Stimulated activated naive CD4-positive, alpha-beta T cell (primary cell): ENCODE data around the gene NR1H2.
A peak's percentile ranks its signal among the peaks of the same experiment; 100 is the strongest.

ENCODE experiments used
- DNase-seq, 6 experiments: peaks; one replicate each; lab custom pipeline; 2025; lab: John Stamatoyannopoulos, UW

NR1H2 gene

DNA sequence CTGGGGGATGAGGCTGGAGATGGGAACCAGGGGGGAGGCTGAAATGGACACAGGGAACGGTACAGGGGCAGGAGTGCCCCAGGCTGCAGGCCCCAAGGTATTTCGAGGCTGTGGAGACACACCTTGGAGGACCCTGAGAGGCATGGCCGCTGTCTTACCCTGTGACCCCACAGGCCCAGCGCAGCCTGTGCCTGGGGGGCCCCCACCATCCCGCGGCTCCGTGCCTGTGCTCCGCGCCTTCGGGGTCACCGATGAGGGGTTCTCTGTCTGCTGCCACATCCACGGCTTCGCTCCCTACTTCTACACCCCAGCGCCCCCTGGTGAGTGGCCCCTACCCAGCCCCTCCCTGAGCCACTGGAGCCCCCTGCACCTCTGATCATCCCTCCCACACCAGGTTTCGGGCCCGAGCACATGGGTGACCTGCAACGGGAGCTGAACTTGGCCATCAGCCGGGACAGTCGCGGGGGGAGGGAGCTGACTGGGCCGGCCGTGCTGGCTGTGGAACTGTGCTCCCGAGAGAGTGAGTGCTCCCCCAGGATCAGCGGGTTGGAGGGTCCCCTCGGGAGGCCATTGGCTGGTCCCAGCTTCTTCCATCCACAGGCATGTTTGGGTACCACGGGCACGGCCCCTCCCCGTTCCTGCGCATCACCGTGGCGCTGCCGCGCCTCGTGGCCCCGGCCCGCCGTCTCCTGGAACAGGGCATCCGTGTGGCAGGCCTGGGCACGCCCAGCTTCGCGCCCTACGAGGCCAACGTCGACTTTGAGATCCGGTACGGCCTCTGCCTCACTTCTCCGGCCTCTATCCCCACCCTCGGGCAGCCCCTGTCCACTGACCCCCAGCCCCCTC, 25.6 kb downstream of the NR1H2 start:
- DNase-seq = no peak

DNA sequence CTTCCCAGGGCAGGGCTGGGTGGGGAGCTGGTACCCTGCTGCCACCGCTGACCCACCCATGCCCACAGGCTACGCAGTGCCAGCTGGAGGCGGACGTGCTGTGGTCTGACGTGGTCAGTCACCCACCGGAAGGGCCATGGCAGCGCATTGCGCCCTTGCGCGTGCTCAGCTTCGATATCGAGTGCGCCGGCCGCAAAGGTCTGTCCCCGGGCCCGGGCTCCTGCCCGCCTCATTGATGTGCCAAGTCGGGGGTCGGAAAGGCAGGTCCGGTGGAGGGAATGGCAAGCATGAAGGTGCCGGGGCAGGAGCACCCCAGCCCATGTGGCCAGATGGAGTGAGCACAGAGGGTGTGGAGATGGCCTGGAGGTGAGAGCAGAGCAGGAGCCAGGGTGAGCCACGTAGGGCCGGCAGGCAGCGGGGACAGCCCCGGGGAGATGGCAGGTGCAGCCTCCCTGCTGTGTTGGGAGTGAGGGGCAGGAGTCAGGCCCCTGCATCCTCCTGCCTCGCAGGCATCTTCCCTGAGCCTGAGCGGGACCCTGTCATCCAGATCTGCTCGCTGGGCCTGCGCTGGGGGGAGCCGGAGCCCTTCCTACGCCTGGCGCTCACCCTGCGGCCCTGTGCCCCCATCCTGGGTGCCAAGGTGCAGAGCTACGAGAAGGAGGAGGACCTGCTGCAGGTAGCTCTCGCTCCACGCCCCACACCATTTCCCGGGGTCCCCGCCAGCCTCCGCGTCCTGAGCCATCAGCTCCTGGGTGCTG, 26.5 kb downstream of the NR1H2 start:
- DNase-seq = no peak

DNA sequence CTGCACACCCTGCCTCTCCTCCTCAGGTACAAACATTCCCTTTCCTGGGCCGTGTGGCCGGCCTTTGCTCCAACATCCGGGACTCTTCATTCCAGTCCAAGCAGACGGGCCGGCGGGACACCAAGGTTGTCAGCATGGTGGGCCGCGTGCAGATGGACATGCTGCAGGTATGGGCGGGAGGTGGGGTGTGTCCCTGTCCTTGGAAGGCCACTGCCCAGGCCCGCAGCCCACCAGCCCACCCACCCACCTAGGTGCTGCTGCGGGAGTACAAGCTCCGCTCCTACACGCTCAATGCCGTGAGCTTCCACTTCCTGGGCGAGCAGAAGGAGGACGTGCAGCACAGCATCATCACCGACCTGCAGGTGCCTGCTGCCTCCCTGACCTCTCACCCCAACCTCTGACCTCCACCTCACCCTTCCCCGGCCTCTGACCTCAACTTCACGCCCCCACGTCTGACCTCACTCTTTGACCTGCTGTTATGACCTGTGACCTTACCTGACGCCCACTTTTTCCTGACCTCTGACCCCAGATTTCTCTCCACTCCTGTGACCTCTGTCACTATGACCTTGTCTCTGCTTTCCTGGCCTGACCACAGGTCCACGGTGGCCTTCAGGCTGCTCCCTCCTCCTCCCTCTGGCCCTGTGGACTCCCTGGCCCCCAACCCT, 30.0 kb downstream of the NR1H2 start:
- no peak for DNase-seq

- no peak for DNase-seq
These were observed 30.6 kb downstream of the NR1H2 start for GRCh38 chr19:50406829-50407228.

- DNase-seq = no peak
These were observed 33.1 kb downstream of the NR1H2 start for GRCh38 chr19:50409347-50409746.

GRCh38 chr19:50410109-50410508, 33.9 kb downstream of the NR1H2 start:
- DNase-seq = no peak

GRCh38 chr19:50412419-50412818, 36.2 kb downstream of the NR1H2 start:
- DNase-seq = no peak

- DNase-seq = no peak
These were observed 36.8 kb downstream of the NR1H2 start for GRCh38 chr19:50413096-50413495.

DNA sequence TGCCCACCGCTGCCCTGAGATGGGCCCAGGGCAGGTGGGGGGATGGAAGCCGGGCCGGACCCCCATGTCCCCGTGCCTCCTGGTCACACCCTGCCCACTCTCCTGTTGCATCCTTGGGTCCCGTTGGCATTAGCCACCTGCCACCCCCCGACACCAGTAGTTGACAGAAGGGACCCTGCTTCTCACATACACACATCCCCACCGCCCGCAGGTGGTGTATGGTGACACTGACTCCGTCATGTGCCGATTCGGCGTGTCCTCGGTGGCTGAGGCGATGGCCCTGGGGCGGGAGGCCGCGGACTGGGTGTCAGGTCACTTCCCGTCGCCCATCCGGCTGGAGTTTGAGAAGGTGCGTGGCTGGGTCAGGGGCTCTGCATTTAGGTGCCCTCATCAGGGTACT, 37.3 kb downstream of the NR1H2 start:
- DNase-seq = no peak

GRCh38 chr19:50414864-50415660, 38.8 kb downstream of the NR1H2 start:
- peak; percentile 22 to 61 (median 58) for DNase-seq

DNA sequence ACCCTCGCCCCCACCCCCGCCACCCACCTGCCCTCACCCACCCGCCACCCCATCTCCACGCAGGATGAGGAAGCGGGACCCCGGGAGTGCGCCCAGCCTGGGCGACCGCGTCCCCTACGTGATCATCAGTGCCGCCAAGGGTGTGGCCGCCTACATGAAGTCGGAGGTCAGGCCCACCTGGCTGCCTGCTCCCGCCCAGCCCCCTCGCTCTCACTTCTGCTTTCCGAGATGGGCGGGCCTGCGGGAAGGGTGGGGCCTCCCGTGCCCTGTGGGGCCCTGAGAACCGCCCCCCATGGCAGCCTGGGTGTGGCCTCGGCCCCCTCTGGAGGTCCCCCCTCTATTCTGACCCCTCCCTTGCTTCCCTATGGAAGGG, 39.4 kb downstream of the NR1H2 start:
- no peak for DNase-seq

DNA sequence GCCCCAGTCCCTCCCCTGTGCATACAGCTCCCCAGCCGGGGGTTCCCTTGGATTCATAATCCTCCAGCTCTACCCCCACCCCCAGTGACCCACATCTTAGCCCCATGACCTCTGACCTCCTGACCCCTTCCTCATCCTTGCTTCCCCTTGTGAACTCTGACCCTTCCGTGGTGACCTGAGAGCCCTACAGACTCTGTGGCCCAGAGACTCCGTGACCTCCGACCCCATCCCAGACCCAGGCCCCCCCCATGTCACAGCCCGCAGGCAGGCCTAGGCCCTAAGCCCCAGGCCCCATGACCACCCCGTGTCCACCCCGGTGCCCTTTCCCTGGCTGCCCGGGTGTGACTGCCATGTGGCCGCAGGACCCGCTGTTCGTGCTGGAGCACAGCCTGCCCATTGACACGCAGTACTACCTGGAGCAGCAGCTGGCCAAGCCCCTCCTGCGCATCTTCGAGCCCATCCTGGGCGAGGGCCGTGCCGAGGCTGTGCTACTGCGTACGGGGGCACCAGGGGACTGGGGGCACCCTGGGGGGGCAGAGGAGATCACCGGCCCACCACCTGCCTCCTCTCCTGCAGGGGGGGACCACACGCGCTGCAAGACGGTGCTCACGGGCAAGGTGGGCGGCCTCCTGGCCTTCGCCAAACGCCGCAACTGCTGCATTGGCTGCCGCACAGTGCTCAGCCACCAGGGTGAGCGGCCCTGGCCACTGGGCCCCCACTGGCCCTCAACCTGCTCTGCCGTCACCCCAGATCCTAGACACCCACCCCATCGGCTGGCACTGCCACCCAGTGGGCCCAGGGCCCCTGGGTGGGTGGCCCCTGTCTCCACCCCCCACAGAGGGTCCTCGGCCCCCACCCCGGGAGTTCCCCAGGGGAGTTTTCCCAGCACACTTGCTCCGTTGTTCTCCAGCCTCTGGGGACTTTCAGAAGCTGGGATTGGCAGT, 40.0 kb downstream of the NR1H2 start:
- DNase-seq = no peak

DNA sequence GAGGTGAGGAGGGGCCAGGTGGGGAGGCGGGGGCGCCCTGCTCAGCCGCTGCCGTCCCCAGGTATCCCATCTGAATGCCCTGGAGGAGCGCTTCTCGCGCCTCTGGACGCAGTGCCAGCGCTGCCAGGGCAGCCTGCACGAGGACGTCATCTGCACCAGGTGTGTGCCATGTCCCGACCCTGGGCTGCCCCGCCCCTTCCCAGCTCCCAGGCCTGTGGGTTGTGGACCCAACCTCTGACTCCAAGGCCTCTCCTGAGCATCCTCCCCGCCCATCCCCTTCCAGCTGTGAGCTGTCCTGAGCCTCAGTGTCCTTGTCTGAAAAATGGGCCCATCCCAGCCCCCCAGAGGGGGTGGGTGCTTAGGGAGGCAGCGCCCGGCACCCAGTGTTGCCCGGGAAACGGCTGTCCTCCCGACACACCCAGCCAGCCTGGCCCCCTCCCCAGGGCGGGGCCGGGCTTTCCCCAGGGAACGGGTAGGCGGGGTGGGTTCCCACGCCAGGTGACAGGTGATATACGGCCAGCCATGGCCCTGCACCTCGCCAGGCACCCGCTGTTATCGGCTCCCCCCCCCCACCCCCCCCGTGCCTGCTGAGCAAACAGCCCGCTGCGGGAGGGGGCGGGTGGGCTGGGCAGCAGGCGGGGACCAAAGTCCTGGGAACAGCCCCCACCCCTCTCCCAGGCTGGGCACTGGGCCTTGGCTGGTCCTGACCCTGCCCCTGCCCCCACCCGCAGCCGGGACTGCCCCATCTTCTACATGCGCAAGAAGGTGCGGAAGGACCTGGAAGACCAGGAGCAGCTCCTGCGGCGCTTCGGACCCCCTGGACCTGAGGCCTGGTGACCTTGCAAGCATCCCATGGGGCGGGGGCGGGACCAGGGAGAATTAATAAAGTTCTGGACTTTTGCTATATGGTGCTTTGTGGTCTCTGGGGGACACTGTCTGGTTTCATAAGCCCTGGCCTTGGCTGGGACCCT, 41.1 kb downstream of the NR1H2 start:
- no peak for DNase-seq

GRCh38 chr19:50418176-50419021, 42.1 kb downstream of the NR1H2 start, which contains the start of gene SPIB:
Gene SPIB, plus strand, starts transcription at chr19:50418938. Its CDS starts 25 bp downstream, at chr19:50418963.
- no peak for DNase-seq

DNA sequence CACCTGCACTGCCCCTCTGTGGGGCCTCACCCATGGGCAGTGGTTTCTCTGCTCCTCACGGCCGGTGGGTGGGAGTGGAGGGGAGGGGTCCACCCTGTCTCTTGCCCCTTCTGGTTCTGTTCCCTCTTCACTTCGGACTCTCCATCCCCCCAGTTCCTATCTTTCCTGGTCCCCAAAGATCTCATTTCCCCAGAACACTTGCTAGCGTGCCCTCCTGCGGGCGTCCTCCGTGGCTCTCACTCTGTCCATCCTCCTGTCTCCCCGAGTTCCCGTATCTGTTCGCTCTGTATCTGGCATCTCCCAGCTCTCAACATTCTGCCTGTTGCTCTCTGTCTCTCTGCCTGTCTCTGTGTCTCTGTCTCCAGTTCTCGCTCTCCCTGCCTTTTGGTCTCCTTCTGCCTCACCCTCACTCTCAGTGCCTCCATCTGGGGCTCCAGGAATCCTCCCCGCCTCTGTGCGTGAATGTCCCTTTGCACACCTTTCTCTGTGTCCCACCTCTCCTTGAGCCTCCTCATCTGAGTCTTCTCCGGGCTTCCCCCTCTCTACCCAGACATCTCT, 42.8 kb downstream of the NR1H2 start:
- DNase-seq = no peak

GRCh38 chr19:50419580-50420035, 43.4 kb downstream of the NR1H2 start:
- no peak for DNase-seq

DNA sequence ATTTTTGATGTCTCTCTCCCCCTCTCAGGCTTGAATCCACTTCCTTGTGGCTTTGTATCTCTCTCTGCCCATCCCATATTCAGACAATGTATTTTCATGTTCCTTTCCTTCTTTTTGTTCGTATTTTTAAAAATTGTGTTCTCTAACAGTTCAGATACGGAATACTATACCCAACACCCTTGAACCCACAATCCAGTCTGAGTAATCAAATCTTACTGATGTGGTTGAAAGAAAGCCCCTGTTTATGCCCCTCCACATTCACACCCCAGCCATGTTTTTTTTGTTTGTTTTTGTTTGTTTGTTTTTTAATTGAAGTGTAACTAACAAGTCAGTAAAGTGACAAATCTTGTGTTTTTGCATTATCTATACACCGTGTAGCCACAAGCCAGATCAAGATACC, 43.9 kb downstream of the NR1H2 start:
- DNase-seq = no peak

DNA sequence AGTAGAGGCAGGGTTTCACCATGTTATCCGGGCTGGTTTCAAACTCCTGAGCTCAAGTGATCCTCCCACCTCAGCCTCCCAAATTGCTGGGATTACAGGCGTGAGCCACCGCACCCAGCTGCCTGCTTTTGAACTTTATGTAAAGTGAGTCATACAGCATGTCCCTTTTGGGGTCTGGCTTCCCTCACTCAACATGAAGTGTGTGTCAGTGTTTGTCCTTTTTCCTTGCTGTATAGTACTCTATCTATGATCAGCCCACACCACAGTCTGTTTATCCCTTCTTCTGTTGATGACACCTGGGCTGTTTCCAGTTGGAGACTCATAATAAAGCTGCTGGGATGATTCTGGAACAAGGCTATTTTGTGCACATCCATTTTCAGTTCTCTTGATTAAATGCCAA, 44.6 kb downstream of the NR1H2 start:
- DNase-seq = no peak
